Measurements from ENCODE around the gene RAB3B.
"Not testable (repeated sequence)": the region's sequence is repeated elsewhere in the genome, so short reads cannot be mapped to it uniquely, and the experiment has no call there.

The RAB3B gene

DNA sequence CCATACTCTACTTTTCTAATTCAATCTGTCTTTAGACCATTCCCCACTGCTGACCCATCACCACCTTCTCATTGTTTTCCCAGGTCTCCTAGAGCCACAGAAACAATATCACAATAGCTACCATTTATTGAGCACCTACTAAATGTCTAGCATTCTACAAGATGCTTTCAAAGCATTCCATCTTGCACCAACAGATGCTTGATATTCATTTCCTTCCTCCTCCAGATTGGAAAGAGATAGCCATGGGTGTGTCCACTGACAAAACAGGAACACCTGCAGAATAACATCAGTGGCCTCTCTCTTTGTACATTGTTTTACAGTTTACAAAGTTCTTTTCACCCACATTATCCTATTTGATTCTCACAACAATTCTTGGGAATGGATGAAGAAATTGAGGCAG lies 2.2 kb downstream of the RAB3B start:
- no peak for DNase-seq

DNA sequence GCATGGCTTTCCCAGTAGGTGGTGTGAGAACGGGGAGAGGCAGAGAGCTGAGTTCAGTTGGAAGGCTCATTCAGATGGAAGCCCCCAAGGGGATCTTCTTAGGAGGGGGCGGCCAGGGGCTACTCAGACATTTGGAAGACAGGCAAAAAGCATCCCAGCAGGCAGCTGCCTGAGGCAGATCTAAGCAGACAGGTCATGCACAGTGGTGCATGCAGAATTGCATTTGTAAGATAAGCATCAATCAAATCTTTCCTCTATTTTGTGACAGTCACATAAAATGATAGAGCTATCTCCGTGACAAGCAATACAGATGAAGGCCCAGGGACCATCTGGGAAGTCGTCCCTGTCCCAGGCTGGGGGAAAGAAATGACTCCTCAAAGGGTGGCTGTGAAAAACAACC lies 3.8 kb downstream of the RAB3B start:
- no peak for DNase-seq

DNA sequence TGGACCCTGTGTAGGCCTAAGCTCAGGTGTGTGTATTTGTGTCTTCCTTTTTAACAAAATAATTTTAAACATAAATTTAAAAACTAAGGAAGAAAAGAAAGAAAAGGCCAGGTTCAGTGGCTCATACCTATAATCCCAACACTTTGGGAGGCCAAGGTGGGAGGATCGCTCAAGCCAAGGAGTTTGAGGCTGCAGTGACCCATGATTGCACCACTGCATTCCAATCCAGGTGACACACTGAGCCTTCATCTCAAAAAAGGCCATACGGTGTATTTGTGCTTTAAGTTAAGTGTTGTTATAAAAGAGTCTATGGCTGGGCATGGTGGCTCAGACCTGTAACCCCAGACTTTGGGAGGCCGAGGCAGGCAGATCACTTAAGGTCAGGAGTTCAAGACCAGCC lies 8.3 kb downstream of the RAB3B start:
- DNase-seq = no peak

DNA sequence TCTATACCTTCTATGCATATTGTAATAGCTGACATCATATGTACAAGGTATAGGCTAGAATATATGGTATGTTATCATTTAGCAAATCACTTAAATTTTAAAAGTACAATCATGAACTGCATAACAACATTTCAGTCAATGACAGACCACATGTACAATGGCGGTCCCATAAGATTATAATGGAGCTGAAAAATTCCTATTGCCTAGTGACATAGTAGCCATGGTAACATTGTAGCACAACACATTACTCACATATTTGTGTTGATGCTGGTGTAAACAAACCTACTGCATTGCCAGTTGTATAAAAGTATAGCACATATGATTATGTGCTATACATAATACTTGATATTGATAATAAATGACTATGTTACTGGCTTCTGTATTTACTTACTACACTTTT lies 8.9 kb downstream of the RAB3B start:
- DNase-seq = no peak

DNA sequence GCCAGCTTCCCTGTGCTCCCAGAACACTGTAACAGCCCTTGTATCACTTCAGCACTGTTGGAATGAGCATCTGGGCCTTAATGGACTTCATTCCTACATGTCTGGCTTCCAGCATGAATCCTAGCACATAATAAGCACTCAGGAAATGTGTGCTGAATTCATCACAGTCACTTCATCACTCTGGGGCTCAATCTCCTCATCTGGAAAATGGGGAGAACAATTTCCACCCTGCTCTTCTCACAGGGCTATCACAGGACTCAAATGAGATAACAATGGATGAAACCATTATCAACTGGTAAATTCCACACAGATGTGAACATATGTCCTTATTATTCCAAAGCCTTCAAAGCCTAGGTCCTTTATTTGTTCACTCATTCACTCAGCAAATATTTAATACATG lies 12.4 kb downstream of the RAB3B start:
- DNase-seq = no peak

DNA sequence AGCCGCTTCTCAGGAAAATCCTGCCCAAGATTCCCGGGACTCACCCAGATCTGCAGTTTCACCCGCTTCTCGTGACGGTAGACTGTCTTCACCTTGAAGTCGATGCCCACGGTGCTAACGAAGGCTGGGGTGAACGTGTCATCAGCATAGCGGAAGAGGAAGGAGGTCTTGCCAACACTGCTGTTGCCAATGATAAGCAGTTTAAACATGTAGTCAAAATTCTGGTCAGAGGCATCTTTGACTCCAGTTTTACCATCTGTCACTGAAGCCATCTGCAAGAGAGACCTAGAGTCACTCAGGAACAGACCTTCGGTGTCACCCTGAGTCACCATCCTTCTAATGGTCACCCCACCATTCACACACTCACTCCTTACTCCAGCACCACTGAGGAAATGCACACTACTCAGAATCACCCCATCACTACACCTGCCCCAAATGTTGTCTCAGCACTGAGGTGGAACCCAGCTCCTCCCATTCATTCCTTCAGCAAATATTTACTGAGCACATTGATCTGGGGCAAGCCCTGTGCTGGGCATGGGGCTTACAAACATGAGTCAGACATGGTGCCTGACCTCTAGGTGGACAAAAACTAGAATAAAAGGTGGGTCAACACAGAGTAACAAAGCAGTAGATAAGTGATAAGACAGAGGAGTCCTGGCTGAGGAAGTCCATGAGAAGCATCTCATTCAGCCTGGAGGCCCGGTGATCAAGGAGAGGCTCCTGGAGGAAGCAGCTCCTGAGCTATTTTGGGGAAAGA lies 13.5 kb downstream of the RAB3B start:
- no peak for DNase-seq

DNA sequence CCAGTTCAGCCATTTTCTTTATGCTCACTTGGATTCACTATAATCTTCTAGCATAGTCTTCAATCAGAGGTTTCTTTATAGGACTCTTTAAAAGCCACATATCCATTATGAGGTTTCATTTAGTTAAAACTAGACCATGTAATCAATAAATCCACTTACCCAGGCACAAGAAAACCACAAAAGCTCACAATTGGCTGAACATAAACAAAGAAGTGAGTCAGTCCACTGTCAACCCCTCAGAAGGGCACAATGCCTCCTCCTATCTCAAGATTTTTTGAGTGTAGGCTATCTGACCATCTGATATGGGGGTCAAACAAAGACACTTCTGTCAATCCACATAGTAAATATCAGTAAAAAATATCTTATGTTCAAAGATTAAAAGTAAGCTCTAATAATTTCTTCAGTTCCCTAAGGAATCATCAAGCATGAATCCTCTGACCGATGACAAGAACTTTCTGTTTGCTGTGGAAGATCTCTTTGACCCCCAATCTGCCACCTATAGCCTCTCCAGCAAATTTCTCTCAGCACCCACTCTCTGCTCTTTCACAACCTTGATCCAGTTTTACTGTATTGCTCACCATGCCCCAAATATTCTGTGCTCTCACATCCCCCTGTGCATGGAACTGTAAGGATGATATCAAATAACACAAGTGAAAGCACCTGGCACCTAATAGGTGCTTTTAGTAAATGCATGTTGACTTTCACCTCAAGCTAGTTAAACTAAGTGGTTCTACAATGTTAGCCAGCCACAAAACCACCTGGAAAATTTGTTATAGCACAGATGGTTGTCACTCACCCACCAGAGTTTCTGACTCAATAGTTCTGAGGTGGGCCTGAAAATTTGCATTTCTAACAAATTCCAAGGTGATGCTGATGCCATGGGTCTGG lies 16.7 kb downstream of the RAB3B start:
- DNase-seq = peak; percentile 82

DNA sequence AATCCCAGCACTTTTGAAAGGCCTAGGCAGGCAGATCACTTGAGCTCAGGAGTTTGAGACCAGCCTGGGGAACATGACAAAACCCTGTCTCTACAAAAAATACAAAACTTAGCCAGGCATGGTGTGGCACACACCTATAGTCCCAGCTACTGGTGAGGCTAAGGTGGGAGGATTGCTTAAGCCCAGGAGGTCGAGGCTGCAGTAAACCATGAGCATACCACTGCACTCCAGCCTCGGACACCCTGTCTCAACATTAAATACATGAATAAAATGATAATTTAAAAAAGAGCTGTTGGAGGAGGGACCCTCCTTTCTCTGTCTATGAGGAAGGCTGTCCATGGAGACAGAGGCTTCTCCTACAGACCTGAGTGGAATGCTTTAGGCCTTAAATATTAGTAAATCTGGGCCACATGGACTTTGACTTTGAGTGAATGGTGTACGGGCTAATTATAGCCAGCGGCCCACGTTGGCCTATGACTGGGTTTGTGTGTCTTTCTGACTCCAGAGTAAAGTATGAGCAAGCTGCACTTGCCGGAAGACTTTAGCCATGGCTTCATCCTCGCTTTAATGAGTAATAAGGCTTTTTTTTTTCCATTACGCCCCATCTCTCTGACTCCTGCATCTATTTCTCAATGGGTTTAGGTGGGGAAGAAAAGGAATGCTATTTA lies 21.3 kb downstream of the RAB3B start:
- no peak for DNase-seq

DNA sequence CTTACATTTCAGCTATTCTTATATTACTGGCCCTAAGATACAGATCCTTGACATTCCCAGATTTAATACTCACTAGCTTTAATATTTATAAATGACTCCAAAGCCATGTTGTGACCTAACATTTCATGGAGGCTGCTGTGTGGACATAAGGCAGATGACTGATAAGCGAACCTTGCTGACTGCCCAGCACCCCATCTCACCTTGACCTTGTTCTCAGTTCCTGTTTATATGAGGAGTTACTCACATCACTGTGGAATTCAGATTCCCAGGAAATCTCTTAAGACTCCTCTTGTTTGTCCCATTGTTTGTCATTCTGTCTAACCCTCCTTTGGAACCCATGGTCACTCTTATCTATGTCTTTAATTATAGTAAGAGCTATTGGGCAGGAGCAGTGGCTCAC lies 21.9 kb downstream of the RAB3B start:
- DNase-seq = no peak

DNA sequence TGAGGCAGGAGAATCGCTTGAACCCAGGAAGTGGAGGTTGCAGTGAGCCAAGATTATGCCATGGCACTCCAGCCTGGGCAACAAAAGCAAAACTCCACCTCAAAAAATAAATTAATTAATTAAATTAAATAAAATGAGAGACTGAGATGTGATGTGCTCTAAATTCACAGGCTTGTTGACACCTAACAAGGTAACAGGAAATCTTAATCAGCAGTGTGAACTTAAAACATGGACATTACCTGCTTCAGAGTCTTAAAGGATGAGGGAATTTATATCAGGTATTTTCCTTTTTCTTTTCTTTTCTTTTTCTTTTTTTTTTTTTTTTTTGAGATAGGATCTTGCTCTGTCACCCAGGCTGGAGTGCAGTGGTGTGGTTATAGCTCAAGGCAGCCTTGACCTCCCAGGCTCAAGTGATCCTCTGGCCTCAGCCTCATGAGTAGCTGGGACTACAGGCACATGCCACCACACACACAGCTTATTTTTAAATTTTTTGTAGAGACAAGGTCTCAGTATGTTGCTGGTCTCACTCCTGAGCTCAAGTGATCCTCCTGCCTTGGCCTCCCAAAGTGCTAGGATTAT lies 23.2 kb downstream of the RAB3B start:
- not testable (repeated sequence) for DNase-seq

DNA sequence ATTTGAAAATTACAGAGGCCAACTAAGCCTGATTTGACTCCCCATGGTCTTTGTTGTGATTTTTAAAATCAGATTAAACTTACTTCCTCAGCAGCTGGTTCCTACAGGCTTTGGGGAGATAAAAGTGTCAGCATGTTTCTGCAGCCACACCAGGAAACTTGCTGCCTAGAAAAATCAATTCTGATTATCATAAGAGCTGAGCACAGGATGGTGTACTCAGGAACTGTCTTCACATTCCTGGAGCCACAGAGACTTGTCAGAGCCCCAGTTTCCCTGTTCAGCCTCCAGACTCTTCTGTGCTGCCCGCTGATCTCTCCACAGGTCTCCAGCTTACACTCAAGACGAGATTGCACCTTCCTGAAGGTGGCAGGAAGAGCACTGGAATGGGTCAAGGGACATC lies 23.9 kb downstream of the RAB3B start:
- DNase-seq = no peak

DNA sequence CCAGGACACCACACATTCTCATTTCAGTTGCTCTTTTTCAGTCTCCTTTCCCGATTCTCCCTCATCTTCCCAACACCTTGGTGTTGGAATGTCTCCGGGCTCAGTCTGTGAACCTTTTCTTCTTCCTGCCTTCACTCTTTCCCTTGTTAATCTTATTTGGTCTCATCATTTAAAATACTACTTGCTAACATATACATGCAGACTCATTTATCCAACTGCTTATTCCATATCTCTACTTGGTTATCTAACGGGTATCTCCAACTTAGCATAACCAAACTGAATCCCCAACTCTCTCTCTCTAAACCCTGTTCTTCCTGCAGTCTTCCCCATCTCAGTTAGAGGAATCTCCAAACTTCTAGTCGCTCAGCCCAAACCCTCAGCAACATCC lies 26.2 kb downstream of the RAB3B start:
- no peak for DNase-seq

DNA sequence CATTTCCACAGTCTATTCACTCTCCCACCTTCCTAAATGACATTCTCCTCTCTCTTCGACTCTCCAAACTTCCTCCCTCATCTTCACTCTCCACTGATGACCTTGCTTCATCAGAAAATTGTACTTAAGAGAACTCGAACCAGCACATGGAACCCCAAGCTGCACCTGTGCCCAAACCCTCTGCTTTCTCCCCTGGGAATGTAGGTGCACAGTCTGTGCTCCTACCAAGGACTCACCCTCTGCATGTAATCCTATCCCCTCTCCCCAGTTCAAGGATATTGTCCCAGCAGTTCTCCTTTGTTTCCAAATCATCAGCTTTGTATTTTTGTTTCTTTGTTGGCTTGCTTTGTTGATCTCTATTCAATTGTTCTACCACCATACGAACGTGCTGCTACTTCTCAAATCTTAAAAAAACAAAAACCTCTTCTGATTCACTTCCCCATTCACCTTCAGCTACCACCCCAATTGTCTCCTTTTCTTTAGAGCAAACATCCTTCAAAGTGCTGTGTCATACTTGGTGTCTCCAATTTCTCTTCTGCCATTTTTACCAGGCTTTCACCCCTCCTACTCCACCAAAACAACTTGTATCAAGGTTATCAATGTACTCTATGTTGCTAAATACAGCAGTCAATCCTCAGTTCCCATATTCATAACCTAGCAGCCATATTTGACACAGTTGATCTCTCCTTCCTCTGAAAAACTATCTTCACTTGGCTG lies 26.8 kb downstream of the RAB3B start:
- DNase-seq = no peak

DNA sequence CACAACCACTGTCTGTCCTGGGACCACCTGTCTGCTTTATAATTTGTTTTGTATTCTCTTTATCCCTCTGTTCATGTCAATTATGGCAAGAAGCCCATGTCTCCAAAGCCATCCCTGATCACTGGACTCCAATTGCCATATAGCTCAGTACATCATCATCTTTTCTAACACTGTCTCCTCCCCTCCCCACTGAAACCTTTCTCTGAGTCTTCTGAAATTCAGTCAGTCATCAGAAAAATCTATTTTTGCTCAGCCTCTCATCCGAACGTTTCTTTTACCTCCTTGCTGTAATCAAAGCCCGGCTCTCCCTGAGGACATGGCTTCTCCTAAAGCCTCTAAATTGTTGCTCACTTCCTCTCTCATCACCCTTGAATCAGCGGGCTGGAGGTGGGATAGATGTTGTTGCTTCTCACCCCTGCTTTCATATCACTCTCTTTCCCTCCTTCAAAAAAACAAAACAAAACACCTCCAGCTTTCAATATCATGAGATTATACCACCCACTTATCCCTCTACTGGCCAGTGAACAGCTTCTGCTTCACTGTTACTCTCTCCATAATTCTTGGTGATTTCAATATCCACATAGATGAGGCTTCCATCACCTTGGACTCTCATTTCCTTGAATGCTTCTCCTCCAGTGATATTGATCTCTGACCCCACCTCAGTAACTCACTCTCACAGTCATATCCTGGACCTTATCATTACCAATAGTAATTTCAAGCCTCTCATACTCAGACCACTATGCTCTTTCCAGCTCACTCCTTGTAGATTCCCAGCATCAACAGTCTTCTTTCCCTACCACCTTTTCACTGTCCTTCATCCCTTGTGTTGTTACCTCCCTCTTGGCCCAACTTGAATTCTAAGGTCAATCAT lies 27.8 kb downstream of the RAB3B start:
- no peak for DNase-seq

DNA sequence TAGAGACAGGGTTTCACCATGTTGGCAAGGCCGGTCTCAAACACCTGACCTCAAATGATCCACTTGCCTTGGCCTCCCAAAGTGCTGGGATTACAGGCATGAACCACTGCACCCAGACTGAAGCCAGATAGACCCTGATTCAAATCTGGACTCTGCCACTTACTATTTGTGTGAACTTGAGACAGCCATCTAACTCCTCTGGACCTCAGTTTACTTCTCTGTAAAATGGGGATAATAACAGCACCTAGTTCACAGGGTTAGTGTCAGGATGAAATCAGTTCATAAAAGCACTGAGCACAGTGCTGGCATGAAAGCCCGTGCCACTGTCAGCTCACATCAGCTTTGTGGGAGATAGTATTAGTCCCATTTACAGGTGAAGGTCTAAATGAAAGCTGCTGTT lies 28.5 kb downstream of the RAB3B start:
- DNase-seq = no peak

DNA sequence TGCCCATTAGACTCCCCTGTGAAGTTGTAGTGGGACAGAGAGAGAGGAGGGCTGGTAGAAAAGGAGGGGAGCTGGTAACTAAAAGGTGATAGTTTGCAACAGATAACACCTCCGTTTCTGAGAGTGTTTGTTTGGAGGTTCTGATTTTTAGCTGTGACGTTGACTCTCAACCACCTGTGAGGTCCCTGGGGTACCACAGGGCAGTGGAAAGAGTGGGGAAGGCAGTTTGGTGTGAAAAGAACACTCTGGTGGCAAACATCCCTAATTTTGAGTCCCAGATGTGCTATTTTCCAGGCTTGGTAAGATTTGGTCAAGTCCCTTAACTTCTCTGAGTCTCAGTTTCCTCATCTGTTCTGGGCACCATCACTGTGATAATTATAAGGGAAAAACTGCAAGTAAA lies 29.3 kb downstream of the RAB3B start:
- no peak for DNase-seq

DNA sequence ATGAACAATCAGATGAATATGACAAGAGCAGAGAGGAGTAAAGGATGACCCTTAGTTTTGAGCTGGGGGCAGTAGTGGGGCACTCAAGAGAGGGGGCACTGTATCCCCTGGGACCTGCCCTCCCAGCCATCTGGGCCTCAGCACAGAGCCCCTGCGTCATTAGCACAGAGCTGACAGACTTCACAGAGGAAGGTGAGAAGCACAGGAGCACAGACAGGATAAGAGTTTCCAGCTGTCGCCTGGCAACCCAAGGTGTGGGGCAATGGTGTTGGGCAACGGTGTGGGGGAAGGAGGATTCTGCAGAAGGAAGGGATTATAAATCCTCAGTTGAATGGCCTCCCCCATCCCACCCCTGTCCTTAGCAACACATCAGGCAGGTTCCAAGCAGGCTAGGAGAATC lies 30.2 kb downstream of the RAB3B start:
- peak; percentile 88 for DNase-seq

DNA sequence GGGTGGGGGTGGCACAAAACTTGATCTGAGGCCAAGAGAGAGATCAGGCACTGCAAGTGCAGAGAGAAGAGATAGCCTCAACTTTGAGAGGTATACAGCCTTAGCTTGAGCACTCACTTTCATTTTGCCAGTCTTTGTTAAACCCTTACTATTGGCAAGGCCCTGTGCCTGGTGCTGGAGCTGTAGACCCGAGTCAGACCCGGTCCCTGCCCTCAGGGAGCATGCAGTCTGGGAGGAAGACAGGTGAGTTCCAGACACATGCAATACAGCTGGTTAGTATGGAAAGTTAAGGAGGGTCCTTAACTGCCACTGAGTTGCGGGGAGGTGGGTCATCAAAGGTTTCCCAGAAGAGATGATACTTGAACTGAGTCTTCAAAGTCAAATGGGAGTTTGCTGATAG lies 31.7 kb downstream of the RAB3B start:
- no peak for DNase-seq

DNA sequence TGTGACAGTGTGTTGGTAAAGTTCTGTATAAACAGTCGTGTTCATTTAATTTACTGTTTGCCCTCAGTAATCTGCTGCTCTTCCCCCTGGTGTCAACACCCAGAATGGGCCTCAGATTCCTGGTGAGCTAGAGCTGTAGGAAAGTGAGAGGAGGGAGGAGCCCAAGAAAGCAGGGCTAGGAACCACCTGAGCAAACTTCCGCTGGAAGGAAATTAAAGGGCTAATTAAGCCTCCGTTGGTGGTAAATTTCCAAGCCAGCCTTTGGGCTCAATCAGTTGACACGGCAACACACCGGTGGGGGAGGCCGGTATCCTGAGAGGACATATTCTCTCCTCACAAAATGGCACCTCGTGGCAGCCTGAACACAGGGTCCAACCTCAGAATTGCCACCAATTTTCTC lies 32.9 kb downstream of the RAB3B start:
- DNase-seq = peak; percentile 87

DNA sequence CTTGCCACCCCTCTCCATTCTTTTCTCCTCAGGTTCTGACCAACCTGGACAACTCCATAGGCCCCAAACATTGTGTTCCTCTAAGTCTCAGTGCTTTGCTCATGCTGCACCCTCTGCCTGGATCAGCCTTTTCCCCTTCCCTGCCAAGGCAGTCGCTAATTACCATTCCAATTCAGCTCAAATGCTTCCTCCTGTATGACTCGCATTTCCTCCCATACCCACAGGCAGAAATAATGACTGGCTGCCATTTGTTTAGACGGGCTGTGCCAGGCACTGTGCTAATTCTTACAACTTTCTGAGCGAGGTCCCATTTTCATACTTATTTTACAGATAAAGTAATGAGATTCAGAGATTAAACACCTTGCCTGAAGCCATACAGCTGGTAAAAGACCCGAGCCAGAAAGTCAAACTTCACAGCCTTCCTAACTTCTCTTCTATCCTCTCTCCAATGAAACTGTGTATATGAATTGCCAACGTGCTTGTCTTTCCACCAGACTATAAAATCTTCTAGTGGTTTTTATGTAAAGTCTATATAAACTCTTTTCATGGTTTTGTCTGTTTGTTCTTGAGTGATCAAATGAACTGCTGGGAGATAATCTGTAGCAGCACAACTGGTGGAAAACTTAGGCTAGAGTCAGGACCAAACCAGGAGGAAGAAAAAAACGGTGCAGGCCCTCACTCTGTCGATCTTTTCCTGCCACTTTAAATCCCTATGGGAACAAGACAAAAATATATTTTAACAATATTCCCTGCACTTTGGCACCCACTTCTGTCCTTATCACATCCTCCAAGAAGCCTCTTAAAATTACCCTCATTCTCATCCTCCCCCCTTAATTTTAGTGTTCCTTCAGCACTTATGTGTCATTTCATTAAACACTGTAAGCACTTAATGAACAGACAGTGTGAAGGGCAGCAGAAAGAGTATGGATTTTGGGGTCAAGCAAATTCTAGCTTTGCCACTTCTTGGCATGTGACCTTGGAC lies 33.7 kb downstream of the RAB3B start:
- peak; percentile 76 for DNase-seq

All from NCI-H510A treated with DMSO at 0.1 percent for 48 hours (cell line).